Activated T-cell treated with anti-CD3 and anti-CD28 coated beads, Interleukin-2, amount 50 U/mL, for 1 hour (primary cell): Measurements from ENCODE around the gene VEGFA.
A peak's percentile ranks its signal among the peaks of the same experiment; 100 is the strongest.

Experiments
- DNase-seq: peaks from one replicate; pipeline ENCODE4 v3.0.0-alpha.2; 2020

Gene VEGFA

DNA sequence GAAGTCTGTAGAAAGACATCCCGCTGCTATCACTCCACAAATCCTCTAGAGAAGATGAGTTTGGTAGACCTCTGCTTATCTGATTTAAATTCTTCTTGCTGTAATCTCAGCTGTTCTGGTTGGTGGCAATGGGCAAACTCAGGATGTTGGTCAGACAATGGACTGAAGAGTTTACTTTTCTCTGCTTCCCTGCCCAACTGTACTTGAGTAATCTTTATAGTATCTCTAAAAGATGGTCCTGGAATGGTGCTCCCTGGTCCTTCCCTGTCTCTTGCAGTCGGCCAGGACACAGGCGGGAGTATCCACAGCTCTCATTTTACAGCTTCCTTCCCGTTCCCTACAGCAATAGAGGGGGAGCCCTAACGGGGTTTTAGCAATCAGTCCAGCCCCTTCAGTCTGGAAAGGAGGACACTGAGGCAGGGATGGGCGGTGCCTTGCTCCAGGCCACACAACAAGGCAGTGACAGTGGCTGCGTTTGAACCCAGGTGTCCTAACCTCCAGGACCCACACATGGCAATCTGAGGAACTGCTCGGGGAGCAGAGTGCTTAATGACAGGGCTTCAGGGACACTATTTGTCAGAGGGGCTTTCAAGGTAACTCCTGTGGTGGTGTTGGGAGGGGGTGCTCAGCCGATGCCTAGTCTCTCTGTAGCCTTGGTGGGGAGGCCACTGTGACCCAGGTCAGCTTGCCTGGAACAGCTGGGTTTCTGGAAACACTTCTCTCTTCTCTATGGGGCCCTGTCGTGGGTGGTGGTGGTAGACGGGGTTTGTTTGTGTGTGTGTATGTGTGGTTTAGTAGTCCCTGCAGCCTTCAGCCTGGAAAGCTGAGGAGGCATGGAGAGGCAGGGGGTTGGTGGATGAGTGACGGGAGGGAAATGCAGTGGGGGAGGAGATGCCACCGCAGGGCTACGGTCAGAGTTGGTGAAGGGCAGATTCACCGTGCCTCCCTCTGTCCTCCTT, 9.5 kb upstream of the VEGFA start:
- no peak for DNase-seq

- DNase-seq: no peak
Measured at GRCh38 chr6:43761666-43762409, 8.2 kb upstream of the VEGFA start.

- DNase-seq: no peak
Measured at GRCh38 chr6:43762410-43762768, 7.6 kb upstream of the VEGFA start.

DNA sequence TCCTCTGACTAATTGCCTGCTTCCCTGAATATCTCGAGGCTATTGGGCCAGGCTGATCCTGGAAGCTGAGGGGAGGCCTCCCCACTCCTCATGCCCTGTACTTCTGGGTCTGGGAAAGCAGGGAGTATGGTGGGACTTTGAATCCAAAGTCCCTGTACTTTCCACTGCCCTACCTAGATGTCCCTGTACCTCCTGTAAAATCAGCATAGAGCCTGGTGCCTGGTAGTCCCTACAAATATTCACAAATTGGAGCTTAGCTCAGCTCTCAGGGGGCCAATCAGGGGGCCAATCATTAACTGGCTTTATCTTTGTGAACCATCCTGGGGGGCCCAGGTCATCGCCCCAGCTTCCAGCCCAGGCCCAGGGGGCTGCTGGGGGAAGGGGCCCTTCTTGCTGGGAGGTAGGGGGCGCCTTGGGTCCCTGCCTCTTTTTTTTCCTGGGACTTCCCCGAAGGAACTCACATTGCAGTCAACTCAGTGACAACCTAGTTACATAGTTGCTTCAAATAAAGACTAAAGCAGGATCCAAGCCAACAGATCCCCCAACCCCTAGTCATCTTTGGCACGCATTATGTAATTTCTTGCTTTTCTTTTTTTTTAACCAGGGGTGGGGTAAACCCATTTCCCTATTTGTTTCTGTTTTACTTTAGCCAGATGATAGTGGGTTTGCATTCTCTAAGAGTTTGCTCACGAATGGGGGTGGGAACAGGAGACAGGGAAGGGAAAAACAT, 6.9 kb upstream of the VEGFA start:
- DNase-seq: no peak

DNA sequence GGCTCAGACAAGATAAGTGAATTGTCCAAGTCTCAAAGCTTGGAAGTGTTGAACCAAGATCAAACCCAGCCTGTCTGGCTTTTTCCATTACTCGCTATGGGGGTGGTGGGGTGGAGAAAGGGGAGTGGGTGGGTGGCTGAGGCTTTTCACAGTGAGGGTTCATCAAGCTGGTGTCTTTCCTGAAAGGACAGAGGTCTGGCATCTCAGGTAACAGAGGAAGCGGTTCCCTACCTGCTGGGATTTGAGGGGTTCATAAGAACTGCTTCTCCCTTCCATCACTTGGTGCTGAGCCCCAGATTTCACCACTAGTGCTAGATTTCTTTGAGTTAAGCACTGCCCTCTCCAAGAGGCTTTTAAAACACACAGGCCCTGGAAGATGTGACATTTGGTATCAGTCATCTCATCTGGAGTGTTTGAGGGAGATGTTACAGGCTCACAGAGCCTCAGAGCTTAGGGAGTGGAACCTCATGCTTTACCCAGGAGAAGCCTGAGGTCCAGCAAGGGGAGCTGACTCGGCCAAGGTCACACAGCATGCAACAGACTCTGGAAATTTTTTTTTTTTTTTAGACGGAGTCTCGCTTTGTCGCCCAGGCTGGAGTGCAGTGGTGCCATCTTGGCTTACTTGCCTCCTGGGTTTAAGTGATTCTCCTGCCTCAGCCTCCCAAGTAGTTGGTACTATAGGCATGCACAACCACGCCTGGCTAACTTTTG, 6.0 kb upstream of the VEGFA start:
- no peak for DNase-seq

DNA sequence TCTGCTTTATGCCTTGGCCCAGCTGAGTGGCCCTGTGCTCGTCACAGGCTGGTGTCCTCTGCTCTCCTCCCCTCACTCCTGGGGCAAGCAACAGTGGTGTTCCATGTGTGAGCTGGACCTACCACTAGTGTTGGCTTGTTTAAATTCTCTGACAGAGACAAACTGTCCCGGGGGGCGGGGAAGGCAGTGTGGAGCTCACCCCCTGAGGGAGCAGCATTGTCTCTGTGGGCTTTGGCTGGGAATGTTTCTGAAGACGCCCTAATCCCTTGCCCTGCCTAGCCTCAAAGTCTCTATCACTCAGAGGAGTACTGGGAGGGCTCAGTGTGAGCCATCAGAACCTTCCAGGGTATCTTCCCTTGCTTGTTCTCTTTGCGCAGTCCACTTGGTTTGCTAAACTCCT, 5.2 kb upstream of the VEGFA start:
- DNase-seq: no peak

DNA sequence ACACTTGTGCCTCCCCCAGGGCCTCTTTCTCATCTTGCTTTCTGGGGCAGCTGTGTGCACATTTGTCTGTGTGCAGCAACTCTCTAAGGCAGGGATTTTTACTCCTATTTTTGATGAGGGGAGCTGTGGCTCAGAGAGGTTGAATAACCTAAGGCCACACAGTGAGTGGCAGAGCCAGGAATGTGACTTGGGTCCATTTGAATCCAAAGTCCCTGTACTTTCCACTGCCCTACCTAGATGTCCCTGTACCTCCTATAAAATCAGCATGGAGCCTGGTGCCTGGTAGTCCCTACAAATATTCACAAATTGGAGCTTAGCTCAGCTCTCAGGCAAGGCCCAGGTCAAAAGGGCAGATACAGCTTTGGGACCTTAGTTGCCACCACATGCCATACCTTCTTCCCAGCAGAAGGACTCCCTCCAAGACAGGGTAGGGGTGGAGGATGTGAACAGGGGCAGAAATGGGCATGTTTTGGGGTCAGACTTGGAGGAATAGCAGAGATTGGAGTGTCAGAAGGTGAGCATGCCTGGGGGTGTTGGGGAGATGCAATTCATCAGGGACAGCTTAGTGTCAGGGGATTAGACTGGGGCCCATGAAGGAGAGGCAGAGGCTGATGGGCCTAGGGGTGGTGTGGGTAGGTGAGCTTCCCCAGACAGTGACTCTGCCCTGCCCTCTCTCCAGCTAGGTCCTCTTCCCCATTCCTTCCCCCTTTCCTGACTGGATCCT, 4.1 kb upstream of the VEGFA start:
- DNase-seq: no peak

DNA sequence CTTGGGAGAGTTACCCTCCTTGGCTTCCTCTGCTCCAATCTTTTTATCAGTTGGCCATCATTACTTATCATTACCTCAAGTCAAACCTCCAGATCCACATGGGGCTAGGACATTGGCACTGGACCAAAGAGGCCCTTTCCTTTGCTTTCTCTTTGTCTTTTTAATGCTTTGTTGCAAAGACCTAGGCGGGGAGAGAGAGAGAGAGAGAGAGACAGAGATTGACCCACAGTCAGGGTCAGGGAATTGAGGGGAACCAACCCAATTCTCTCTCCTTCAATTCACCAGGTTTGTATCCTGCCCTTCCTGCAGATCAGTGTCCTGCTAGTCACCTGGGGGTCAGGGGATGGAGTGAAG, 3.5 kb upstream of the VEGFA start:
- DNase-seq: no peak

DNA sequence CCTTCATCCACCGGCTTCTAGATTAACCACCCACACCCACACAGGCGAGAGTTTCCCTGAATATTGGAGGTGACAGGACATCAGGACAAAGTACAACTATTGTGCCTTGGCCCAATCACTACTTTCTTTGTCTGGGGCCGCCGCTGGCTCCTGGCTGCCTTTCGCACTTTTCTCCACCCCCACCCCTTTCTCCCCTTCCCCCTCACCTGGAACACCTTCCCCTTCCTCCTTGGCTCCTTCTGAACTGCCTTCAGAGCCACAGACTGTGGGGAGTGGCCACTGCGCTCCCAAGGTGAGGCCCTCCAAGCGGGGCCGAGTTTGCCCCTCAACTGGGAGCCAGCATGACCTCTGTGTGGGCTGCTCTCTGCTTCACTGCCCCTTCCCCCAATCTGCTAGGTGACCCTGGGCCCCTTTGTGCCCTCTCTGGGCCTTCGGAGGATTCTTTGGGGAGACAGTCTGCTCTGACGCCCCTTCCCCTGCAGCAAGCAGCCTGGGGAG, 3.0 kb upstream of the VEGFA start:
- no peak for DNase-seq

DNA sequence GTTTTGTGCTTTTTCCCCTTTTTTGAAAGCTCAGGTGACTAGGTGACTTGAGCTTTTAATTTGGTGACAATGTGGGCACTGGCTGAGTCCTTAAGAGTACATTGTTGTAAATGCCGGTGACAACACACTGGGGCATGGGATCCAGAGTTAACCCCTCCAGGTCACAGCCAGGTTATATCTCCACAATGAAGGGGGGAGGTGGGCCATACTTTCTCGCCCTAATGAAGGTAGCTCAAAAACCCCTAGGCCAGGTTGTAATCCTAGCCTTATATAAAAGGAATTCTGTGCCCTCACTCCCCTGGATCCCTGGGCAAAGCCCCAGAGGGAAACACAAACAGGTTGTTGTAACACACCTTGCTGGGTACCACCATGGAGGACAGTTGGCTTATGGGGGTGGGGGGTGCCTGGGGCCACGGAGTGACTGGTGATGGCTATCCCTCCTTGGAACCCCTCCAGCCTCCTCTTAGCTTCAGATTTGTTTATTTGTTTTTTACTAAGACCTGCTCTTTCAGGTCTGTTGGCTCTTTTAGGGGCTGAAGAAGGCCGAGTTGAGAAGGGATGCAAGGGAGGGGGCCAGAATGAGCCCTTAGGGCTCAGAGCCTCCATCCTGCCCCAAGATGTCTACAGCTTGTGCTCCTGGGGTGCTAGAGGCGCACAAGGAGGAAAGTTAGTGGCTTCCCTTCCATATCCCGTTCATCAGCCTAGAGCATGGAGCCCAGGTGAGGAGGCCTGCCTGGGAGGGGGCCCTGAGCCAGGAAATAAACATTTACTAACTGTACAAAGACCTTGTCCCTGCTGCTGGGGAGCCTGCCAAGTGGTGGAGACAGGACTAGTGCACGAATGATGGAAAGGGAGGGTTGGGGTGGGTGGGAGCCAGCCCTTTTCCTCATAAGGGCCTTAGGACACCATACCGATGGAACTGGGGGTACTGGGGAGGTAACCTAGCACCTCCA, 2.2 kb upstream of the VEGFA start:
- no peak for DNase-seq

GRCh38 chr6:43768506-43768860, 1.5 kb upstream of the VEGFA start:
- no peak for DNase-seq

DNA sequence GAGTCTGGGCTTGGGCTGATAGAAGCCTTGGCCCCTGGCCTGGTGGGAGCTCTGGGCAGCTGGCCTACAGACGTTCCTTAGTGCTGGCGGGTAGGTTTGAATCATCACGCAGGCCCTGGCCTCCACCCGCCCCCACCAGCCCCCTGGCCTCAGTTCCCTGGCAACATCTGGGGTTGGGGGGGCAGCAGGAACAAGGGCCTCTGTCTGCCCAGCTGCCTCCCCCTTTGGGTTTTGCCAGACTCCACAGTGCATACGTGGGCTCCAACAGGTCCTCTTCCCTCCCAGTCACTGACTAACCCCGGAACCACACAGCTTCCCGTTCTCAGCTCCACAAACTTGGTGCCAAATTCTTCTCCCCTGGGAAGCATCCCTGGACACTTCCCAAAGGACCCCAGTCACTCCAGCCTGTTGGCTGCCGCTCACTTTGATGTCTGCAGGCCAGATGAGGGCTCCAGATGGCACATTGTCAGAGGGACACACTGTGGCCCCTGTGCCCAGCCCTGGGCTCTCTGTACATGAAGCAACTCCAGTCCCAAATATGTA, 957 bp upstream of the VEGFA start:
- no peak for DNase-seq

GRCh38 chr6:43770372-43771209, 580 bp downstream of the VEGFA start:
- DNase-seq: no peak

DNA sequence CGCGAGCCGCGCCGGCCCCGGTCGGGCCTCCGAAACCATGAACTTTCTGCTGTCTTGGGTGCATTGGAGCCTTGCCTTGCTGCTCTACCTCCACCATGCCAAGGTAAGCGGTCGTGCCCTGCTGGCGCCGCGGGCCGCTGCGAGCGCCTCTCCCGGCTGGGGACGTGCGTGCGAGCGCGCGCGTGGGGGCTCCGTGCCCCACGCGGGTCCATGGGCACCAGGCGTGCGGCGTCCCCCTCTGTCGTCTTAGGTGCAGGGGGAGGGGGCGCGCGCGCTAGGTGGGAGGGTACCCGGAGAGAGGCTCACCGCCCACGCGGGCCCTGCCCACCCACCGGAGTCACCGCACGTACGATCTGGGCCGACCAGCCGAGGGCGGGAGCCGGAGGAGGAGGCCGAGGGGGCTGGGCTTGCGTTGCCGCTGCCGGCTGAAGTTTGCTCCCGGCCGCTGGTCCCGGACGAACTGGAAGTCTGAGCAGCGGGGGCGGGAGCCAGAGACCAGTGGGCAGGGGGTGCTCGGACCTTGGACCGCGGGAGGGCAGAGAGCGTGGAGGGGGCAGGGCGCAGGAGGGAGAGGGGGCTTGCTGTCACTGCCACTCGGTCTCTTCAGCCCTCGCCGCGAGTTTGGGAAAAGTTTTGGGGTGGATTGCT, 1.3 kb downstream of the VEGFA start:
- peak; percentile 66 for DNase-seq

GRCh38 chr6:43771858-43772680, 2.1 kb downstream of the VEGFA start:
- DNase-seq: peak; percentile 43

- no peak for DNase-seq
Measured at GRCh38 chr6:43772681-43773049, 2.7 kb downstream of the VEGFA start.

DNA sequence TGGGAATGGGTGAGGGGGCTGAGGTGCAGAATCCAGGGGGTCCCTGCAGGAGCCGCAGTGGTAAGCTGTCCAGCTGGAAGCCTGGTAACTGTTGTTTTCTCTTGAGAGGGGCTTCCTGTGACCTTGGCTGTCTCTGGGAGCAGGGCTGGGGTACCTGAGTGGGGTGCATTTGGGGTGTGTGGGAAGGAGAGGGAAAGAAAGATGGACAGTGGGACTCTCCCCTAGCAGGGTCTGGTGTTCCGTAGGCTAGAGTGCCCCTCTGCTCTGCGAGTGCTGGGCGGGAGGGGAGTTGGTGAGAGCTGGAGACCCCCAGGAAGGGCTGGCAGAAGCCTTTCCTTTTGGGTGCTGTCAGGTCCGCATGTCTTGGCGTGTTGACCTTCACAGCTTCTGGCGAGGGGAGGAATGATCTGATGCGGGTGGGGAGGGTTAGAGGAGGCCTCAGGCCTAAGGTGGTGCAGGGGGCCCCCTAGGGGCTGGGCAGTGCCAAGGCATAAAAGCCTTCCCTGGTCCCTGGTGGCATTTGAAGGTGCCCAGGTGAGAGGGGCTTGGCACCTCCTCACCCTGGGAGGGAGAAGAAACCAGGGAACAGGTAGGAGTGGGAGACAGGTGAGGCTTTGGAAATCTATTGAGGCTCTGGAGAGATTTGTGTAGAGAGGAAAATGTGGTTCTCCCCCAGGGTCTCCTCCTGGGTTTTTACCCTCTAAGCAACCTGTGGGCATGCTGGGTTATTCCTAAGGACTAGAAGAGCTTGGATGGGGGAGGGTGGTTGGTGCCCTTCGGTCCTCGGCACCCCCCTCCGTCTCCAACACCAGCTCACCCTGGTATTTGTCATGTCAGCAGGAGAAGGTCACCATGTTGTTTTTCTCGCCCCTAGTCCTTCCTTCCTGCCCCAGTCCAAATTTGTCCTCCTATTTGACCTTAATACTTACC, 3.3 kb downstream of the VEGFA start:
- peak; percentile 52 for DNase-seq
